Measurements from ENCODE around the gene BAZ2A.

GRCh38 chr12:56604355-56604754, 25.8 kb downstream of the BAZ2A start:
- no peak for TF ChIP-seq JUN (IDR thresholded peaks at IDR 0.05; ENCODE audit: borderline replicate concordance, insufficient read depth, insufficient read length, low read depth)
- no peak for TF ChIP-seq POLR2AphosphoS5 (IDR thresholded peaks at IDR 0.05; ENCODE audit: insufficient read depth, low read depth, low read length)
- no peak for TF ChIP-seq CTCF (IDR thresholded peaks at IDR 0.05; ENCODE audit: extremely low read depth in 1 of 2, insufficient read depth in 1 of 2, low read depth in 1 of 2, low read length in 2 of 2)
- no peak for TF ChIP-seq POLR2A (IDR thresholded peaks at IDR 0.05; ENCODE audit: low read depth, low read length)
- no peak for TF ChIP-seq MYC (IDR thresholded peaks at IDR 0.05; ENCODE audit: low read depth, low read length)
- no peak for TF ChIP-seq EZH2 (IDR thresholded peaks at IDR 0.05; ENCODE audit: borderline replicate concordance, low read depth, low read length, severe bottlenecking)
- TF ChIP-seq, protein P1, sequence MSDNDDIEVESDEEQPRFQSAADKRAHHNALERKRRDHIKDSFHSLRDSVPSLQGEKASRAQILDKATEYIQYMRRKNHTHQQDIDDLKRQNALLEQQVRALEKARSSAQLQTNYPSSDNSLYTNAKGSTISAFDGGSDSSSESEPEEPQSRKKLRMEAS (IDR thresholded peaks at IDR 0.05; ENCODE audit: insufficient read depth, insufficient read length): no peak
- no peak for TF ChIP-seq FOS (IDR thresholded peaks at IDR 0.05; ENCODE audit: borderline replicate concordance, insufficient read depth, low read length)
